GM19463 (cell line): Measurements from ENCODE around the gene PTTG2.
A peak's percentile ranks its signal among the peaks of the same experiment; 100 is the strongest.

Experiments
- ATAC-seq: cut with Tn5 transposase; IDR thresholded peaks from one replicate; pipeline ENCODE4 v1.9.1; 2021; ENCODE audit warnings: mild to moderate bottlenecking, moderate library complexity; ENCODE audit not compliant: unreplicated experiment

PTTG2 gene

DNA sequence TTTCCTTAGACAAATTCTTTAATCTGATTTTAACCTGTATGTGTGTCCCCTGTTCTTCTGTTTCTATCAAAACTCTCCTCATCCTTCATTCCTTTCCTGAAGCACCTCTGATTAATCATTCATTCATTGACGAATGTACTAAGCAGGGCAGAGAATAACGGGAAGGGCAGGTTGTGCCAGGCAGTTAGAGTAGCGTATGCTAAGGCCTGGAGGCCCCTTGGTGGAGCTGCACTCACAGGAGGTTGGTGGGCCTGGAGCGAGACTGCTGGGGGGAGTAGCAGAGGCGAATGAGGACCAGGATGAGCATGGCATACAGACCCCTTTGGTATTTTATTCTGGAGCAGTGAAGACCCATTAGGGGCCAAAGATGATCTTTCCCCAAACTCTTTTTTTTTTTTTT is 22.5 kb downstream of the PTTG2 start:
- no peak for ATAC-seq

DNA sequence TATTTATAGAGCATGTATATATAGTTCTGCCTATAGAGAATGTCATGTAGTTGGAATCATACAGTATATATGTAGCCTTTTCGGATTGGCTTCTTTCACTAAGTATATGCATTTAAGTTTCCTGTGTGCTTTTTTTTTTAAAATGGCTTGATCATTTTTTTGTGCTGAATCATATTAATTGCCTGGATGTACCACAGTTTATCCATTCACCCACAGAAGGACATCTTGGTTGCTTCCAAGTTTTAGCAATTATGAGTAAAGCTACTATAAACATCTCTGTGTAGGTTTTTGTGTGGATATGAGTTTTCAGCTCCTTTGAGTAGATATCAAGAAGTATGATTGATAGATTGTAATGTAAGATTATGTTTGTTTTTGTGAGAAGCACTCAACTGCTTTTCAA is 23.8 kb downstream of the PTTG2 start:
- ATAC-seq, result no peak

- ATAC-seq, result no peak
Measured at GRCh38 chr4:37985730-37986275, 25.6 kb downstream of the PTTG2 start.

- no peak for ATAC-seq
Measured at GRCh38 chr4:37988670-37989069, 28.5 kb downstream of the PTTG2 start.

- no peak for ATAC-seq
Measured at GRCh38 chr4:37989398-37990260, 29.4 kb downstream of the PTTG2 start.

- ATAC-seq, result no peak
Measured at GRCh38 chr4:37990731-37991245, 30.6 kb downstream of the PTTG2 start.

DNA sequence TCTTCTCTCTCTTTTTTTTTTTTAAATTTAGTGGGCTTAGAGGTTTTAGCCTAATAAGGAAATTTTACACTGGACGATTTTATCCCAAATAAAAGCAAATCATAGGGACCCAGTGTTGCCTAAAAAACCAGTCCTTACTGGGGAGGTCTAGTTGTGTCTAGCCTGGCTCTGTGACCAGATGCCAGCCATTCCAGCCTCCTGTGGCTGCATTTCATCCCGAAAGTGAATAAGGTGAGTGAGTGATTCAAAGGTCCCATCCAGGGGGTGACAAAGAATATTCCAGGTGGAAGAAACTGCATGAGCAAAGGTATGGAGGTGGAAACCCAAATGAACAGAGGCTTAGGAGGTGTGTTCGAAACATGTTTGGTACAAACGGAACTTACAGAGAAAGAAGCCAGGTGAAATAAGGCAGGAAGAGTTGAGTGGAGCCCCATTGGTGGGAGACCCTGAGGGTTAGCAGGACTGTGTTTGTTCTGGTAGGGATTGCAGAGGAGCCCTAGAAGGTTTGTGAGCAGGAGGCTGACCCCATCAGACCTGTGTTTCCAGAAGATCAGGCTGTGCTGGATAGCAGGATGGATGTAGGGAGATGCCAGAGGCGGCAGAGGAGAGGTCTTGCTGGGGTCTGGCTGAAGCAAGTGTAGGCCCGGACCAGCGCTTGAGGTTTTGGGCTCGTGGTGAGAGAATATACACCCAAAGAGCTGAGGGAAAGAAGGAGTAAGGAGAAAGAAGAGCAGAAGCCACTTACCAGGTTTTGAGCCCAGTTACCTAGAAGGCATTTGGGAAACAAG is 31.6 kb downstream of the PTTG2 start:
- ATAC-seq, result no peak

DNA sequence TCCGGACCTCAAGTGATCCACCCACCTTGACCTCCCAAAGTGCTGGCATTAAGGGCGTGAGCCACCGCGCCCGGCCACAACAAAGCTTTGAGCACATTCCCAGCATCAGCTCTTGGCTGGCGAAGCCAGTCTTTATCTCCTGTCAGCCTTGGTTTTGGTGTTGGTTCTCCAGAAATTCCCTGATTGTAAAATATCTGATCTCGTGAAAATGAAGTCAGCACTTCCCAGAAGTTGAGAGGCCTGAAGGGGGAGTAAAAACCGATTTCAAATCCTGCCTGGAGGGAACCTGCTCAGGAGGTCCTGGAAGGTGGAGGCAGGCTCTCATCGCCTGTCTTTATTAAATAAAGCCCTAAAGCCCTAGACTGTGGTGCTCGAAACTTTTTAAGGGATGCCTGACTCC is 33.6 kb downstream of the PTTG2 start:
- ATAC-seq, result no peak

- ATAC-seq, result peak; percentile 77
Measured at GRCh38 chr4:37994569-37994968, 34.4 kb downstream of the PTTG2 start.

- ATAC-seq, result peak; percentile 38
Measured at GRCh38 chr4:37995299-37995821, 35.2 kb downstream of the PTTG2 start.

DNA sequence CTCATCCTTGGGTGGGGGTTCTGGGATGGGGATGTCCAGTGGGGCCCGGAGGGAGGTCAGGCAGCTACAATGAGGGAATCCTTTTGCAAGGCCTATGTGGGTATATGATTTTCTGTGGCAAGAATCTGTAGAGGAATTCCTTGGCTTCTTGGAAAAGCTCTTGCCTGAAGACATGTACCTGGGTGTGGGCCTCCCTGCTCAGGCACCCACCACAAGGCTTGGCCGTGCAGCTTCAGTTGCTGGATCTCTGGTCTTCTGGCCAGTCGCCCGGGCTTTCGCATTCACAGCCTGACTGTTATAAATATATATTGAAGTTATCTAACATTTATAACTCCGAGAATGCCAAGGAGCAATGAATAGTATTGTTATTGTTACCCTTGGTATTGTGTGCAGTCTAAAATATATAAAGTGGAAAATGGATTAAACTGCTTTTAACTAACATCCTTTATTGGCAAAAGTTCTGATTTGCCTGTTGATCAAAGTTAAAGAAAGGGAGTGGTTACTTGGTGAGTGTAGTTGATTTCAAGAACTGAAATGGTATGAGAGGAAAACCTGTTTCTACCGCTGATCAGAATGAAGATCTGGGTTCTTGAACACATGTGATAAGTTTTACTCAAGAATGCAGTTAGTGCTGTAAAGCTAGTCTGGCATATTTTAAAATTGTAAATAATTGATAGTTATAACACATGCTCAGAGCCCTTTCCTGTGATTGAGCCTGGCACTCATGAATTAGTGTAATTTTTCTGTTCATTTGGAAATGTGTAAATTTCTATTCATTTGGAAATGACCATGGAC is 36.0 kb downstream of the PTTG2 start:
- ATAC-seq, result no peak

DNA sequence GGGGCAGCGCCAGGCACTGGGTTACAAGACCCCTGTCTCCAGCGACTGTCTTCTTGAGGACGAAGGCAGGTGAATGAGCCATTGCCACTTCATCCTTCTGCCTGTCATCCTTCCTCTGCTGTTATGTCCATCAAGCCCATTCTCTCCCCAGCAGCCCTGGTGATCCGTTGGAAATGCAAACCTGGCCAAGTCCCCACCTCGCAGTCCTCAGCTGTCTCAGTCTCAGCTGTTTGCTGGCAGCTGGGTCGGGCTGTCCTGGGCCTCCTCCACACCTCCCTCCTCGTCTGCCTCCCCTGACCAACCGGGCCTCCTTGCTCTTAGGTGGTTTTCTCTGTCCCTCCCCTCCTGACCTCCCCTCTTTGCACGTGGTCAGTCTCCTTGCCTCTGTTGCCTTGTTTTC is 38.0 kb downstream of the PTTG2 start:
- no peak for ATAC-seq

GRCh38 chr4:37999000-37999716 is 39.0 kb downstream of the PTTG2 start:
- ATAC-seq, result no peak

GRCh38 chr4:37999965-38000364 is 39.8 kb downstream of the PTTG2 start:
- ATAC-seq, result no peak

DNA sequence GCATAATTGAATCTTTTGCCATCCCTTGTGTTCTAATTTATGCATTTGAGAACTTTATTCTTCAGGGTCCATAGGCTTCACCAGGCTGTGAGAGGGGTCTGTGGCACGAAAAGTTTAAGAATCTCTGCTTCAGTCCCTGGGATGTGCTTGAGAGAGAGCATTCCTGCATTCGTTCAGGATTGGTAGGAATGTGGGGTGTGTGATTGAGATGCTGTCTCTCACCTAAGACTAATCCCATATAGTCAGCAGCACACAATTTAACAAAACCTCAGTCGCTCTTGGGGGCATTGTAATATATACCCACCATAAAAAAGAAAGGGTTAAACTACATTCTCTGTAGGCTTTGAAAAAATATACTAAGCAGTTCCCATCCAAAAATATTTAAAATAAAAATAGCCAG is 41.7 kb downstream of the PTTG2 start:
- no peak for ATAC-seq

DNA sequence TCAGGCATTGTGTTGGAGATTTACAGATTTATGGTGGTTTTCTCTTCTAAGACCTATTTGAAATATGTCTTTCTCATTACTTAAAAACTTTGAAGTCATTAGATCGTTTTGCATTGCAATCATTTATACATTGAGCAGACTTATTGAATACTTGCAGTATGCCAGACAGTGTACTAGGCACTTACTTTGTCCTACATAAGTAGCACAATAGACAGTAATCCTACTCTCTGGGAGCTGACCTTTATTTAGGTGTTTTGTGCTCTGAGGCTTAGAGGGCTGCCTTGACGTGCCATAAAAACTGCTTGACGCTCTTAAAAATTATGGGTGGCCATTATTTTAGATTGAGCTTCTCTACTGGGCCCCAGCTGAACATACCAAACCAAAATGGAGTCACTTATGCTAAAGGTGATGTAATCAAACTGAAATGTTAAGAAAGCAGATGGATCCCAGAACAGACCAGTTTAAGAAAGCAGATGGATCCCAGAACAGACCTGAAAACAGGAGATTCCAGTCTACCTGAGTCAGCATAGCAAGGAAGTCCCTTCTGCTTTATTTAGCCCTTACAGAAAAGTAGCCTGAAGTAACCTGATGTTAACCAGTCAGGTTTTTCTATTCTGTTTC is 42.4 kb downstream of the PTTG2 start:
- ATAC-seq, result no peak

GRCh38 chr4:38003102-38003501 is 42.9 kb downstream of the PTTG2 start:
- no peak for ATAC-seq

DNA sequence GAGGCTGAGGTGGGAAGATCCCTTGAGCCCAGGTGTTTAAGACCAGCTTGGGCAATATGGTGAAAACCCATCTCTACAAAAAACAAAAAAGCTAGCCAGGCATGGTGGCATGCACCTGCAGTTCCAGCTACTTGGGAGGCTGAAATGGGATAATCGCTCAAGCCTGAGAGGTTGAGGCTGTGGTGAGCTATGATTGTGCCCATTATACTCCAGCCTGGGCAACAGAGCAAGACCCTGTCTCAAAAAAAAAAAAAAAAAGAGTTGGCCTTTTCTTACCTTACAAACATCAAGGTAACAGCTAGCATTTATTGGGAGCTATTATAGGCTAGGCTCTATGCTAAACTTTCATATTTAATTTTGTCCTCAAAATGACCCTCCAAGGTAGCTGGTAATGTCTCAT is 43.4 kb downstream of the PTTG2 start:
- ATAC-seq, result no peak

DNA sequence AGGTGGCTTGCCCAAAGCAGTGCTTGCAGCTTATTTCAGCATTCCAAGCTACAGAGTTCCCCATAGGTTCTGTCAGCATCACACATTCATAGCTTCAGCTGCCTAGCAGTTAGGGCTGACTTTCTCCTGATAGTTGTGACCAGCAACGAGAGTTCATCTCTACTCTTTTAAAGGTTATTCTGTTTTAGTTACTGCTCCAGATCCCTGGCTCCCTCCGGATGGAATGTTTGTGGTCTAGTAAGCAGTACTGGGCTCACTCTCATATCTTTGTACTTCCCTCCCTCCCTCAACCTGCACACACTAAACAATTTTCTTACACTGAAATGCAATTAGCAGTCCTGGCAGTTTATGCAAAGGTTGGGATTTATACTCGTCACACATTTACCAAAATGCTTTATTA is 43.9 kb downstream of the PTTG2 start:
- ATAC-seq, result no peak

- ATAC-seq, result no peak
Measured at GRCh38 chr4:38004887-38005286, 44.7 kb downstream of the PTTG2 start.
